Smooth muscle cell of trachea (primary cell): Measurements from ENCODE around the gene GSAP. TPM values are rescaled to one million over a fixed set of nuclear protein-coding genes. Genes with fewer than 3 reads are reported as not detected.

Source experiments
- total RNA-seq: library from RNA; depleted of rRNA; stranded (reverse); fragments of >200 nt; gene quantifications from 2 replicates; pipeline ENCODE4 v1.2.1, GENCODE V29; 2014

Gene GSAP
- 8.6 and 8.9 TPM in 2 replicates for total RNA-seq

DNA sequence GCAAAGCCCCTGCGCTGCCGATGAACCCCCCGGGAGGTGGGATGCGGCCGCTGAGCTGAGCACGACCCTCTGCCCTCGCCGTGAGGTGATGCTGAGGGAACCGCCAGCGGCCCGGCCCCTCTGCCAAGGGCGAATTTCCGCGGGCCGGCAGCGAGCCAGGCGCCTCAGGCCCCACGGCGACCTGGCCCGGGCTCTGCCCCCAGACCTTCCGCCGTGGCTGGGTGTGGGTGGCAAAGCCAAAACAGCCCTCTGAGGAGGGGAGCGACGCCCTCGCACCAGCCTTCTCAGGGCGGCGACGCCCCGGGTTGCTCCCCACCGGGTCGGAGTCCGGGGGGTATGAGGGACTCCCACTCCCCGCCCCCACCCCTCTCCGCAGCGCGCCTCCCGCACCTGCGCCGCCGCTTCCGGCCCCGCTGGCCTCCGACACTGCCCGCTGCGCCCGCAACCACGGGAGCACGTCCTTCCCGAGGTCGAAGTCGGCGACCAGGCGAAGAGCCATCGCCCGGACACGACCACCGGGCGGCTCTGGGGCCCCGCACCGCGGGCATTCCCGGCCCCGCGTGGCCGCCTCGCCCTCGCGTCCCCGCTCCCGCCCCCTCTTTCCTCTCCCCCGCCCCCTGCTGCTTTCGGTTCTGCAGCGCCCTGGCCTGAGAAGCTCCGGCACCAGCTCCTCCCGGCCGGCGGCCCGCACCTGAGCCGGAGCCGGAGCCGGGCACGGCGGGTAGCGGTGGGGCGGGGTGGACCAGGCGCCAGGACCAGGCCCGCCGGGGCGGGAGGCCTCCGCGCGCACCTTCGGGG lies at the start of gene GSAP:
Gene GSAP (minus strand): TSS at position 527 of the 798 bp plus-strand sequence. CDS start 28 bp downstream, at position 499.

Other genes with a start within 250 kb of the GSAP start
- 29.9 and 31.0 TPM in 2 replicates for gene FGL2, start 216.5 kb downstream of the GSAP start, total RNA-seq
- 34.4 and 40.6 TPM in 2 replicates for gene PTPN12, start 120.9 kb upstream of the GSAP start, total RNA-seq